ENCODE data around the gene DSTN.

GRCh38 chr20:17613328-17614175, 43.7 kb downstream of the DSTN start:
- TF ChIP-seq CTCF (IDR thresholded peaks at IDR 0.05; ENCODE audit: insufficient read depth, low read length) (no peak), POLR2AphosphoS5 (IDR thresholded peaks at IDR 0.05; ENCODE audit: low read depth) (peak; percentile 19; the same call in 1 of the 2 replicates), REST (IDR thresholded peaks at IDR 0.05; ENCODE audit: insufficient replicate concordance, low read depth) (no peak), SPI1 (IDR thresholded peaks at IDR 0.05; ENCODE audit: borderline replicate concordance, low read depth) (no peak)

Data from HL-60 (cell line).